ENCODE results near the gene PRPS1L1.

The PRPS1L1 gene

DNA sequence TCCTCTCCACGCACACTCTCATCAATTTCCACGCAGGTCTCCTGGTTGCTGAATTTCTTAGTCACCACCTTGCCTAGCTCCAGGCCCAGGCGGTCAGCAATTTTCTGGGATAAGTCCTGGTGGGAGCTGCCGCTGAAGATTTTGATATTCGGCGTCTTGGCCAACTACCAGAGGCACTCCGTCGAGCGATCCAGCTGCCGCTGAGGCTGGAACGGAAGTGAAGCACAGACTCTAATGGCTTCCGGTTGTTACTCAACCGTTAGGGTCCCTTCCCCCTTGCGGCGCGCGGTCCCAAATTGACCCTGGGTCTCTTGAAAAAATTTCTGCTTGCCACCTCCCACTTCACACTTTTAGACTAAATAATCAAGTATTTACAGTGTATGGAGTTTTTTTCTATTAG, at the start of gene PRPS1L1:
TSS of gene PRPS1L1 (minus strand) at position 219 of the 400 bp plus-strand sequence.
- no peak for DNase-seq

DNA sequence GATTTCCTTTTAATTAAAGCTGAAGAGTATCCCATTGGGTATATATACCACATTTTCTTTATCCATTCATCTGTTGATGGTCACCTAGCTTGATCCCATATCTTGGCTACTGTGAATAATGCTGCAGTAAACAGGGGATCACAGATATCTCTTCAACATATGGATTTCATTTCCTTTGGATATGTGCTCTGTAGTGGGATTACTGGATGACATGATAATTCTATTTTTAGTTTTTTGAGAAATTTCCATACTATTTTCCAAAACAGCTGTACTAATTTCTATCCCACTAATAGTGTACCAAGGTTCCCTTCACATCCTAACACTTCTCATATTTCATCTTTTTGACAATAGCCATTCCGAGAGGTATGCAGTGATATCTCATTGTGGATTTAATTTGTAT, 48.8 kb upstream of the PRPS1L1 start:
- no peak for DNase-seq

DNA sequence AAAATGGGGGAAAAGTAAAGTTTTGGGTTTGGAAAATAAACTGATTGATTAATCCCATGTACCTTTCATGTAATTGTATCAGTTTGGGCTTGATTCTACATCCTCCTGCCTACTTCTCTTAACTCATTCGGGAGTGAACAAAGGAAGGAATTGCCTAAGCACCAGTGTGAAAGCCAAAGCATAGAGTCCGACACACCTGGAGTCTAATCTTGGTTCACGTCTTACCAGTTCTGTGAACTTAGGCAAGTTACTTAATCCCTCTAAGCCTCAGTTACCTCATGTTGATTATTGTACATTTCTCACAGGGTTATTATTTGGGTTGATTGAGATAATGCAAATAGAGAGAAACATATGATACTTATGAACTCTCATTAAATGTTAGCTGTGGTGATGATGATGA, 41.1 kb upstream of the PRPS1L1 start:
- no peak for DNase-seq

DNA sequence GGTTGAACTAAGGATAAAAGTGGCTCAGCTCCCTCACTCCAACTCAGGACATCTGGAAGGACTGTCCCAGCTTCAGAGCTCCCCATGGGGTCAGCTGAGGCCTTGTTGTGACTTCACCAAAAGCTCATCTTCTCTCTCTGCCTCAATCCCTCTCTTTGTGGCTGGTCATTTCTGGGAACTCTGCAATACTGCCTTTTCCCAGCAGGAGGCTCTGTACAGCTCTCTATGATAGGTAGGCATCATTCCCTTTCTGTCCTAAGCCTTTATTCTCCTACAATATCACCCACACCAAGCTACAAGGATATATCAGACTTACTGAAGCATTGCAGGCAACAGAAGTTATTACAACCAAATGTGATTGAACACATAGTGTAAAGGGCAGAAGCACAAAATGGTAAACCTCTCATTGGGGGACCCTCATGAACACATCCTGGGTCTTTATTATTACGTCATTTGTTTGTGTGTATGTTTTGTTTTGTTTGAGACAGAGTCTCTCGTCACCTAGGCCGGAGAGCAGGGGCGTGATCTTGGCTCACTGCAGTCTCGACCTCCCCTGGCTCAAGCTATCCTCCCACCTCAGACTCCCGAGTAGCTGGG, 36.7 kb upstream of the PRPS1L1 start:
- DNase-seq = no peak

DNA sequence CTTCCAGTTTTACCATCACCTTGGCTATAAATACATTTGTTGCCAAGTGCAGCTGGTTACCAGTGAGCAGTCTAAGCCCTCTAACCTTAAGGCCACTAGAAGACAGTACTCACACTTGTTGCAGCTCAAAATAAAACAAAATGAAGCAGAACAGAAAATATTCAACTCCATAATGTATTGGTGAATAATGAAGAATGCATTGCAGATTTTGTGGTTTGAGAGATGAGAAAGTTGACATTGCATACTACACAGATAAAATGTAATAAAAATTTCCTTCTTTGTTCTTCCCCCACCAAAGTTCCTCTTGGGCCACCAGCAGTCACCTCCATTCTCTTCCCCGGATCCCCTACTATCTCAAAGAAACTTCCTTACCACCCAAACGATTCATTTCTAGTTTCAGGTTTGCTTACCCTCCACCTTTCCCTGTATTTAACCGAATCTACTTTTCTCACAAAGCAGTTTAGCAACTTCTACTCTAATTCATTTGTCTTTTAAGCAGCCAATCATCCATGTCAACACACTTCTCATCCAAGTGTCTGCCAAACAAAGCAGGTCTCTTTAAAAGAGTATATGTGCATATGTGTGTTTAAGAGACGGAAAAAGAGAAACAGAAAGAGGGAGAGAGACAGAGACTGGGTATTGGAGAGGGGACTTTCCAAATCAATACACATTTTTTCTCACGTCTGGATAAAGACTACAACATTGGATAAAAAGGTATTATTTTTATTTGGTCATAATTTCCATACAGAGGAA, 35.7 kb upstream of the PRPS1L1 start:
- no peak for DNase-seq

DNA sequence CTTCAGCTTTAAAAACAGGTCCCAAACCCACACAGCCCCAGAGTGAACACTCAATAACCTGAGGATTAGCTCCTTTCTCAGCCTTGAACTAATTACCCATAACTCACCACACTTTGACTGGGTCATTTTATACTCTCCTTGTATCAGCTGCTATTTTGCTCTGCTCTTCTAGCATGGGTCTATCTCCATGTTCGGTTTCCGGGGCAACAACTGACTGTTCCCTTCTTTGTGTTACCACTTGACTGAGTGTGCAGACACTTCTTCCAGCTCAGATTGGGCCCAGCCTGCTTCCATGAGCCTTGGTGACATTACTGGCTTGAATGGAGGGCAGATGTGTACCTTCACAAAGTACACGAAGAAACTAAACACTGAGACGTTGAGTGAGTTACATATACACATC, 31.5 kb upstream of the PRPS1L1 start:
- no peak for DNase-seq

DNA sequence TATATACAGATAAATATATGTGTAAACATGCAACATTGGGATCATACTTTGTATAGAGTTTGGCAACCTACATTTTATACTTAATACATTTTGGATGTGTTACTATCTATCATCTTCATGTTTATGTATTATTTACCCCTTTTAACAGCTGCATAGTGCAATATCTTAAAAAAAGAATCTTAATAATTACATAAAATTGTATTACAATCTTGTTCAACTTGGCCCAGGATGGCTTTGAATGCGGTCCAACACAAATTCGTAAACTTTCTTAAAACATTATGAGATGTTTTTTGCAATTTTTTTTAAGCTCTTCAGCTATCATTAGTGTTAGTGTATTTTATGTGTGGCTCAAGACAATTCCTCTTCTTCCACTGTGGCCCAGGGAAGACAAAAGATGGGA, 26.3 kb upstream of the PRPS1L1 start:
- DNase-seq = no peak

DNA sequence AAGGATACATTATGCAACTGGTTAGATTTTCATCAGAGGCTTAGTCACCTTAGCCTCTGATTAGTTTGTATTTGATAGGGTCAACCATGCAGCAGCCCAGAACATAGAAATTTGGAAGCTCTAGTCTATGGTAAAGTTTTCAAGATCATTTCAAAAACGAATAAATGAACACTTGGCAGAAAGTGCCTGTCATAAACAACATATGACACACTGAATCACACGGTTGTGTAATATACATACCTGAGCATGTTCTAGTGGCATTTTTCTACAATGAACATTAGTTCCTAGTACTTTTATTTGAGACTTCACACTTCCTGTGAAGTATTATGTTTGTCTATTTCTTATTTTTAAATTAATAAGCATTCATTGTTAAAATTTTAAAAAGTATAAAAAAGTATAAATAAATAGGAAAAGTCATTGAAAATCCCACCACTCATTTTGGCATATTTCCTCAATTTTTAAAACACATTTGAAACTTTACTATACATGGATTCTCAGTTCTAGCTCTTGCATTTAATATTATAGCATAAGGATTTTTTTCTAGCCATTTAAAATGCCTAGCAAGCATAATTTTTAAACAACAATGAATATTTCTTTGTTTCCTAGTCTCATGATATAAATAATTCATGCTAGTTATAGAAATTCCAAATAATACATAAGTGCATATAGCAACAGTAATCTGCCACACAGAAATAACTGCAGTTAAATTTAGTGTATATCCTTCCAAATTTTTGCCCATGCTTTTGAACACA, 25.7 kb upstream of the PRPS1L1 start:
- DNase-seq = no peak

DNA sequence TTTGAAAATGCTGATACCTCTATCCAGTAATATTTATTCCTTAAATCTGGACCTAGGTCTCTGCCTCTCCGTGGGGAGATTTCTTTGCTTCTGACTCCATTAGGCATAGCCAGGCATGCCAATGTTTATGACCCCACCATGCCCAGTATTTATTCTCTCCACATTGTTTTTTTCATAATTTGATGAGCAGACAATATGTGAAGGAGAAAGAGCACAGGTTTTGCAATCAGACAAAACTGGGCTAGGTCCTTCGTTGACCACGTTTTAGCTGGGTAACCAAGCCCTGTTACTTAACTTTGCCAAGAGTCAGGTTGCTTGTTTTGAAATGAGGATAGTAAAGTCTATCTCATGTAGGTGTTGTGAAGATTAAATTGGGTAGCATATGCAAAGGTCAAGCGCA, 21.6 kb upstream of the PRPS1L1 start:
- DNase-seq = no peak

DNA sequence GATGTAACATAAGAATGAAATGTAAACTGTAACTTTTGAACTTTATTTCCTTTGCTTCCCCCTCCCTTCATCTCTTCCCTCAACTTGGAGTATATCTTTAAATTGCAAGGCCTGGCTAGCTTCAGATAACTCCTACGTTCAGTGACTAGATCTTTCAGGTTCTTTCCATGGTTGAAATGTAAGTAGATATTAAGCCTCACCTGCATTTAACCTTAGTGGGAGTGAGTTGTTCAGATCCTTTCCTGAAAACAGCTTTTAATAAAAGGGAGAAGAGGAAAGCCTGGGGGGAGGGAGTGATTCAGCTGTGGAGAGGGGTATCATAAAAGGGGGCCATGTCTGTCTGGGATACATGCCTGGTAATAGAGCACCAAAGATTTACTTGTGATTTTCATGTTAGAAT, 19.0 kb upstream of the PRPS1L1 start:
- DNase-seq = no peak

DNA sequence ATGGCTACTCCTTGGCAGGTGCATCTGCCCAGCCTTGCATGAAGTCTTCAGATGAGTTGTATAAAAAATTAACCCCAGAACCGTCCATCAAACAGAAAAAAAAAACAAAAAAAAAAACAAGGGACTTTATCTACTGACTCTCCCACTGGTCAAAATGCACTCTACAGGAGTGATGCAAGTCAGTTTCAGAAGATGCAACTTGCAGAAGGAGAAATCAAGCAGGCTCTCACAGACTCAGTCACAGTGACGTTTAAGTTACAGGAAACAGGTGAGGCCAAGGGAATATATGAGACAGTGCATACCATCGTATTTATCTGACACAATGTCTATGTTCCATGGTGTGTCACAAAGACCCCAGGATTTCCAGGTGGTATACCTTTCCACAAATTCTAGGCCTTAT, 17.5 kb upstream of the PRPS1L1 start:
- DNase-seq = no peak

DNA sequence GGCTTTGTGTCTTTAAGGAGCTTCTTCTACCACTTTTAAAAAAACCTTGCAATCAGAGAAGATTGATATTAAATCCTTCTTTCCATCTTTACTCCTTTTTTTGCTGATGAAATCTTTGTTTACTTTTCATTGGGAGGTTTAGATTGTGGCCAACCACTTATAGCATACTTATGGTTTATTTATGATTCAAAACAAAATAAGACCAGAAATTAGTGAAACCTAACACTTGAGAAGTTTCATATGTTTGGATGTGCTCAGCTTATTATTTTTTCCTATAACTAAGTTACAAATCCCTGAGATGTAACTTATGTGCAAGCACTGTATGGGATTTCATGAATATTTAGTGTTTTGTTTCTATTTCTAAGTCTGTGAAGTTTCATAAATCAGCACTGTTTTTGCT, 13.5 kb upstream of the PRPS1L1 start:
- no peak for DNase-seq

DNA sequence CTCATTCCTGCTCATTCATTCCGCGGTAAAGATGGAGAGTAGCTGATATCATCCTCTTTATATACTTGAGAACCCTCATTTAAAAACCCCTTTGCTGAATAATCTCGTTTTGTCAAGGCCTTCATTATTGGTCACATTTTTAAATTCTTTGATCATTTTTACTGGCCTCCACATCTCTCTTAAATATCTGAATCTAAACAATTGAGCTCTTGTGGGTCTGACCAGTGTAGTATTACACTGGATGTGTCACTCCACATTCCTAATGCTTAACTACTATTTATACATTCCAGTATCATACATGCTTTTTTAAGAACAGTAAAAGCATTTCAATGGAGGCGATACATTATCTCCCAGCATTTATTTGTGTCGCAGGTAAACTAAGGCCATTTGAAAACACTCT, 12.6 kb upstream of the PRPS1L1 start:
- DNase-seq = no peak

DNA sequence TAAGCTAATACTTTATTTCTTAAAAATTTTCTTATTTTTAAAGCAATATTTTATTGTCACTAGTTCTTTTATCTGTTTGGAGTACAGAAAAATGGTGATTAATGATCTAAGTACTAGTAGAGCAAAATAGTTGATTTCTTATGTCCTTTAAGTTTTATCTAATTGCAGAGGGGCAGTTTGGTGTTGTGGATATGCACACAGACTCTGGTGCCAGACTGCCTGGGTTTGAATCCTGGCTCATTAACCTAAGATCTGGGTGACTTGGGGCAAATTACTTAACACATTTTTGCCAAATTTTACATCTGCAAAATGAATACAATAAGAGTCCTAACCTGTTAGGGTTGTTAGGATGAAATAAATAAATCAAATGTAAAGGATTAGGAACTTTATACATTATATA, 10.7 kb upstream of the PRPS1L1 start:
- DNase-seq = no peak

DNA sequence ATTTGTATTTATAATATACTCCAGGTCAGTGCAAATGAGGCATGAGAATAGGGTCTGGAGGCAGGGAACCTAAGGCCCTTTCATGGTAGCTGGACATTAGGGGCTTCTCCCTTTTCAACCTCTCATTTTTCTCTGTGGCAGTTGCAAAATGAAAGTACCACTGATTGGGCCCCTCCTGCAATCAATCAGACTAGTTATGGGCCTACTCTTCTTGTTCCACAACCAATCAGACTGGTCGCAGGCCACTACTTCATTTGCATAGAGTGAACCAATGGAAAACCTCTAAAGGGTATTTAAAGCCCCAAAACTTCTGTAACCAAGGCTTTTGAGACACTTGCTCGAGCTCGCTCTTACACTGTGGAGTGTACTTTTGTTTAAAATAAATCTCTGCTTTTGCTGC, 10.0 kb upstream of the PRPS1L1 start:
- DNase-seq = no peak

DNA sequence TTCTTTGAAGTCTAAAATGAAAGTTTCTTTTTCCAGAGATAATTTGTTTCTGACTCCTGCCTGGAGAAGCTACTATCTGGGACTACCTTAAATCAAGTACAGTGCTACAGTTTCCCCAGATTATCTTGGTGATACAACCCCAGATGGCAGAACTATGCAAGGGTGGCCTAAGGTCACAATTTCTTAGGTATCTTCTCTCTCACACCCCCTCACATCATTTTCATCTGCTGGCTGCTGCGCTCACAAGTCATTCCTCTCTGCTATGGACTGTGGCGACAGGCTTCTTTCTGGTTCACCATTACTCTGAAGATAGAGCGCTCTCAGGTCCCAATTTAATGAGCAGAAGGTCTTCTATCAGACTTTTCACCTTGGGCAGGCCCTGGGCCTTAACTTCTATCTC, 9.1 kb upstream of the PRPS1L1 start:
- DNase-seq = no peak

DNA sequence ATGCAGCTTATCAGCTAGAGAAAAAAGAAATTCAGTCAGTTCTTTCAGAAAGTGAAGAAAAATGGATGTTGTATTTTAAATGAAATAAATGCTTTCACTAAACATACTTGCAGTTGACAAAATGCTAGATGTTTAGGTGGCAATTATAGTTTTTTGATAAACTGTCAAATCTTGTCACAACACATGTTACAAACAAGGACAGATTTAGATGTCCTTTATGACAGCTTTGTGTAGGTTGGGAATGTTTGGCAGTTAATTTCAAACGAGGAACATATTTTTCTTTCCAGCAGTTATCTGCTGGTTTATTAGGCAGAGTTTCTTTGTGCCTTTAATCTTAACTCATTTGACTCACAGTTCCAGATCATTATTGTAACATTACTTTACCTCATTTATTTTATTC, 3.1 kb upstream of the PRPS1L1 start:
- DNase-seq = no peak

DNA sequence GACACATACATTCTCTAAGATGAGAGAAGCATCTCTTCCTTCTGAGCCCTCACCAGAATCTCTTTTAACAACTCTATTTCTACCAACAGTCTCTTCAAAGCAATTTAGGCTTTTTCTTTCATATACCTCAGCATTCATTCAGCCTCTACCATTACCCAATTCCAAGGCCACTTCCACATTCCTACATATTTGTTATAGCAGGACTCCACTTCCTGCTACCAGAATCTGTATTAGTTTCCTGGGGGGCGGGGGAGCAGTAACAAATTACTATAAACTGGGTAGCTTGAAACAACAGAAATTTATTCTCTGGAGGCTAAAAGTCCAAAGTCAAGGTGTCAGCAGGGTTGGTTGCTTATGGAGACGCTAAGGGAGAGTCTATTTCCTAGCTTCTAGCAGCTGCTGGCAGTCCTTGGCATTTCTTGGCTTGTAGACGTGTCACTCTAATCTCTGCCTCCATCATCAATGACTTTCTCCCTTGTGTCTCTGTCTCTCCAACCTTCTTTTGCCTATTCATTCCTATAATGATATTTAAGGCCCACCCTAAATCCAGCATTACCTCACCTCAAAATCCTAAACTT, 7.4 kb downstream of the PRPS1L1 start:
- DNase-seq = no peak

DNA sequence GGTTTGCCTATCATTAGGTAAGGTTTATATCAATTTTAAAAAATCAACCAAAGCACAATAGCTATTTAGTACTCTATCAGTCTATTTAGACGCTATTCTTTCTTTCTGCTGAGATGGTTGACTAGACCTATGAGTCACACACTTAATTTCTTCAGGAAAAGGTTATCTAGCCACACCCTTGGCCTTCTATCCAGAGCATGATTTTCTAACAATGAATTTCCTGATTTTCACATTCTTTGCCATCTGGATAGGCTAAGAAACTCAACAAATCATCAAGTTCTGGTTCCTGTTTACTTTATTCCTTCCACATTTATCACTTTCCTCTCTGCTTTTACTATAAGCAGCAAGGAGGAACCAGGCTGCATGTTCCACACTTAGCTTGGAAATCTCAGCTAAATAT, 8.1 kb downstream of the PRPS1L1 start:
- no peak for DNase-seq

DNA sequence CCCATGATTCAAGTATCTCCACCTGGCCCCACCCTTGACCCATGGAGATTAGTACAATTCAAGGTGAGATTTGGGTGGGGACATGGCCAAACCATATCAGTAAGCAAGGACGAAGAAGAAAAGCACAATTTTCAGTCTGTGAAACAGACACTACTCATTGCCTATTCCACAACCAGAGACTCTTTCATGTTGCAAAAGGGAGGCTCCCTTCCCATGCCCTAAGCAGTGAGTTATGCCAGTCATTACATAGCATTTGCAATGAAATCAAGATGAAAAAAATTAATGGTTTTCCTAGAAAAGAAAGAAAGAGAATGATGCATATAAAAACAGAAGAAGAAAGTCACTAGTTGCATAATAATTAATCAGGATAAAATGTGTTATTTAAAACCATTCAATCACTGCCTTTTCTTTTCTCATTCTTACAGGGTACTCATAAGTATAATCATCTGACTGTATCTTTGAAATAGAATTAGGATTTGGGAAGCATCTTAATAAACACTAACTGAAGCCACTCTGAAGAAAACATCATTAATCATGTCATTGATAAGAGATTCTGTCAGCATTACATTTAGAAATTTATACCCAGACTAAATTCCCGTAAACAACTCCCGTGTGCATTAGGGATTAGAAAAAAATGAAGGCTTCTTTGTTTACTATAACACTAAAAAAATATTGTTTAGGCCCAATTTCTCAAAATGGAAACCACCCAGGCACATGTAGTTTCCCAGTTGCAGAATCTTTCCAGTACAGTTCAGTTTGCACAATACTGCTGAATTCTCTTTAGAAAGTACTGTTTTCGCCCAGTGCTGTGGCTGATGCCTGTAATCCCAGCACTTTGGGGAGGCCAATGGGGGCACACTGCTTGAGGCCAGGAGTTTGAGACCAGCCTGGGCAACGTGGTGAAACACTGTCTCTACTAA, 9.1 kb downstream of the PRPS1L1 start:
- DNase-seq = no peak

DNA sequence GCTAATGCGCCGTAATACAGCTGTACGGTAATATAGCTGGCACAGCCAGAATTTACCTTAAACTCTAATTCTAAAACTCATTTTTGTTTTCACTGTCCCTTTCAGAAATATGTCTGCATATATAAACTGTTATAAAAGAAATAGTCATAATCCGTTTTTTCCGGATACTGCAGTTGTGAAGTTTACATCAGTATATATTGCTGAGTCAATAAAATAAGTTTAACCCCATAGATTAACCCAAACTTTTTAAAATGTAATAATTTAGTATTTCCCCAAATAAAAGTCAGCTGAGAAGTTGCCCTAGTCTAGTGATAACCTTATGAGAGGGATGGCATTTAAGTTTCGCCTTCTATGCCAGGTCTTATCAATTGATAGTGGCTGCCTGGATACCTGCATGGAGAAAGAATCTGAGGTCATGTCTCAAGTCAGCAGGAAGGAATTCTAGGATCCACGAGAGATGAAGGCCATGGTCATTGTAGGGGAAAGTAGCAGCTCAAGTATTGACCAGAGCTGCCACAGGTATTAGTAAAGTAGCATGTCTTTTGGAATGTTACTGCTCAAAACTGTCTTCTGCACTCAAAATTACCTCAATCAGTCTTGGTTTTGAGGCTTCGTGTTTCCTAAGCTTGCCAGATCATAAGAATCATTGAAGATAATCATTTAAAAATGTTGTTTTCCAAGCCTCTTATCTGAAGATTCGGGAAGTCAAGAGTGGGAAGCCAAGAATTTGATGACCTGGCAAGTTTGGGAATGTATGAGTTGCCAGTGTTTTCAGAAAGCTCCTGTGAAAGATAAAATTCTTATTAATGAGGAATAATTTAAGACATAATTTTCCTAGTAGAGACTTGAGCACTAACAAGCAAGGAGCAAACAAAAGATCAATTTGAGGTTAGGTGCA, 10.8 kb downstream of the PRPS1L1 start:
- no peak for DNase-seq

DNA sequence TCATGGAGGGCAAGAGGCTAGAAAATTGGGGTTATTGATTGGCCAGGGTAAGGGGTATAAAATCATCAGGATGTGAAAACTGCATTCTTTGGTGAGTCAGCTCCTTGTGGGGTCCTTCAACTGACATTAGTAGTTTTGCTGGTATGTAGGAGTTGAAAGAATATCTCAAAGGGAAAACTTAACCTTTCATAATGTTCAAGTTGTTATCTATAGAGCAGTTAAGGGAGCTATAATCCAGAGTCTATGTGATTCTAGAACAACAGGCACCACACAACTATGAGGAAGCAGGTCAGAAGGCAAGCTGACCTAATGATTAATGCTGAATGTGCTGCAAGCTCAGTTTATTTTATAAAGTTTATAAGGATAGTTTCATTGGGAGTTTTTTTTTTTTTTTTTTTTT, 13.7 kb downstream of the PRPS1L1 start:
- no peak for DNase-seq
